GM12875 (cell line): ENCODE data around the gene HSPA8.

Experiments used
- H3K4me3 ChIP-seq: one replicate; pipeline ENCODE4 v1.5.1; 2011; ENCODE audit warnings: low read depth, low read length, control low read depth
- CTCF ChIP-seq: IDR thresholded peaks from 2 replicates; pipeline ENCODE4 v1.5.1; 2011; ENCODE audit warnings: low read depth, mild to moderate bottlenecking, control low read depth, inconsistent platforms, low read length, moderate library complexity, borderline replicate concordance; ENCODE audit not compliant: insufficient read depth

Gene HSPA8

GRCh38 chr11:123045101-123045500, 16.8 kb downstream of the HSPA8 start:
- TF ChIP-seq CTCF = no peak
- no peak overlapping the region for H3K4me3 ChIP-seq

DNA sequence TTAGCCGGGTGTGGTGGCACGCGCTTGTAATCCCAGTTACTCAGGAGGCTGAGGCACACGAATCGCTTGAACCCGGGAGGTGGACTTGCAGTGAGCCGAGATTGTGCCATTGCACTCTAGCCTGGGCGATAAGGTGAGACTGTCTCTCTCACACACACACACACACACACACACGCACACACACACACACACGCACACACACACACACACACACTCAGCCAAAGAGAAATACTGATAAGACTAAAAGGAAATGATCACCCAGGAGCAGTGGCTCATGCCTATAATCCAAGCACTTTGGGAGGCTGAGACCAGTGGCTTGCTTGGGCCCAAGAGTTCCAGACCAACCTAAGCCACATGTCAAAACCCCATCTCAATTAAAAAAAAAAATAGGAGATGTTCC, 20.8 kb downstream of the HSPA8 start:
- no peak for TF ChIP-seq CTCF
- no peak overlapping the region for H3K4me3 ChIP-seq

- TF ChIP-seq CTCF = no peak
- H3K4me3 ChIP-seq = no peak overlapping the region
Observed at GRCh38 chr11:123040111-123040432, 21.9 kb downstream of the HSPA8 start.

- no peak for TF ChIP-seq CTCF
- no peak overlapping the region for H3K4me3 ChIP-seq
Observed at GRCh38 chr11:123035831-123036230, 26.1 kb downstream of the HSPA8 start.

GRCh38 chr11:123034597-123034996, 27.3 kb downstream of the HSPA8 start:
- no peak overlapping the region for H3K4me3 ChIP-seq
- no peak for TF ChIP-seq CTCF

- TF ChIP-seq CTCF = no peak
- H3K4me3 ChIP-seq = no peak overlapping the region
Observed at GRCh38 chr11:123033895-123034294, 28.0 kb downstream of the HSPA8 start.

GRCh38 chr11:123030517-123030916, 31.4 kb downstream of the HSPA8 start:
- no peak overlapping the region for H3K4me3 ChIP-seq
- no peak for TF ChIP-seq CTCF
